A673 (cell line): ENCODE data around the gene SMARCAL1.

Experiments
- EZH2 ChIP-seq: fragments of 200-600 bp; sonication (generic); IDR thresholded peaks from 2 replicates; pipeline ENCODE4 v1.6.1; 2017; ENCODE audit warnings: borderline replicate concordance, low read depth, mild to moderate bottlenecking, mixed read lengths, antibody characterized with exemption, low read length; ENCODE audit not compliant: poor library complexity, severe bottlenecking
- TF ChIP-seq, protein P1 (sequence below): fragments of 300-800, 200-600 bp; sonication (generic); conservative IDR thresholded peaks from 2 replicates; pipeline ENCODE4 v1.5.1; 2017; ENCODE audit warnings: low read depth, mild to moderate bottlenecking, antibody characterized with exemption, low read length, moderate library complexity, mixed read lengths

DNA sequence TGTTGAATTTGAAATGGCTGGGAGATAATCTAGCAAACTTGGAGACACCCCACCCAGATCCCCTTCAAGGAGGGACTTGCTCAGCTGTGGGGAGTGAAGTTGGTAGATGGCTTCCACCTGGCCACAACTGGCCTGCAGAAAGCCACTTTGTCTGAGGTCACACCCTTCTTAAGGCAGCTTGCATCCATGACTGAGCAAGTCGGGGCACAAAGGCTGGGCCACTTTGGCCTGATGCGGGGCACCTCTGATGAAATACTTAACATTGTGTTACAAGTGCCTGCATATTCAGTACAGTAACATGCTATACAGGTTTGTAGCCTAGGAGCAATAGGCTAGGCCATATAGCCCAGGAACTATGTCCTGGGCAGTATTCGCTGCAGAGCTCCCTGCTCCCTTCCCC, 73.0 kb downstream of the SMARCAL1 start:
- TF ChIP-seq, protein P1, sequence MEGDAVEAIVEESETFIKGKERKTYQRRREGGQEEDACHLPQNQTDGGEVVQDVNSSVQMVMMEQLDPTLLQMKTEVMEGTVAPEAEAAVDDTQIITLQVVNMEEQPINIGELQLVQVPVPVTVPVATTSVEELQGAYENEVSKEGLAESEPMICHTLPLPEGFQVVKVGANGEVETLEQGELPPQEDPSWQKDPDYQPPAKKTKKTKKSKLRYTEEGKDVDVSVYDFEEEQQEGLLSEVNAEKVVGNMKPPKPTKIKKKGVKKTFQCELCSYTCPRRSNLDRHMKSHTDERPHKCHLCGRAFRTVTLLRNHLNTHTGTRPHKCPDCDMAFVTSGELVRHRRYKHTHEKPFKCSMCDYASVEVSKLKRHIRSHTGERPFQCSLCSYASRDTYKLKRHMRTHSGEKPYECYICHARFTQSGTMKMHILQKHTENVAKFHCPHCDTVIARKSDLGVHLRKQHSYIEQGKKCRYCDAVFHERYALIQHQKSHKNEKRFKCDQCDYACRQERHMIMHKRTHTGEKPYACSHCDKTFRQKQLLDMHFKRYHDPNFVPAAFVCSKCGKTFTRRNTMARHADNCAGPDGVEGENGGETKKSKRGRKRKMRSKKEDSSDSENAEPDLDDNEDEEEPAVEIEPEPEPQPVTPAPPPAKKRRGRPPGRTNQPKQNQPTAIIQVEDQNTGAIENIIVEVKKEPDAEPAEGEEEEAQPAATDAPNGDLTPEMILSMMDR: no peak
- no peak for TF ChIP-seq EZH2
